ENCODE results near the gene PLEKHG2. TPM values are rescaled to one million over a fixed set of nuclear protein-coding genes. Genes with fewer than 3 reads are reported as not detected.

Gene PLEKHG2
- polyA plus RNA-seq (2011; rRNA removed) (12.5 and 20.6 TPM in 2 replicates), polyA minus RNA-seq (2011; rRNA and poly(A)+ RNA removed) (27.0 and 28.9 TPM in 2 replicates)

DNA sequence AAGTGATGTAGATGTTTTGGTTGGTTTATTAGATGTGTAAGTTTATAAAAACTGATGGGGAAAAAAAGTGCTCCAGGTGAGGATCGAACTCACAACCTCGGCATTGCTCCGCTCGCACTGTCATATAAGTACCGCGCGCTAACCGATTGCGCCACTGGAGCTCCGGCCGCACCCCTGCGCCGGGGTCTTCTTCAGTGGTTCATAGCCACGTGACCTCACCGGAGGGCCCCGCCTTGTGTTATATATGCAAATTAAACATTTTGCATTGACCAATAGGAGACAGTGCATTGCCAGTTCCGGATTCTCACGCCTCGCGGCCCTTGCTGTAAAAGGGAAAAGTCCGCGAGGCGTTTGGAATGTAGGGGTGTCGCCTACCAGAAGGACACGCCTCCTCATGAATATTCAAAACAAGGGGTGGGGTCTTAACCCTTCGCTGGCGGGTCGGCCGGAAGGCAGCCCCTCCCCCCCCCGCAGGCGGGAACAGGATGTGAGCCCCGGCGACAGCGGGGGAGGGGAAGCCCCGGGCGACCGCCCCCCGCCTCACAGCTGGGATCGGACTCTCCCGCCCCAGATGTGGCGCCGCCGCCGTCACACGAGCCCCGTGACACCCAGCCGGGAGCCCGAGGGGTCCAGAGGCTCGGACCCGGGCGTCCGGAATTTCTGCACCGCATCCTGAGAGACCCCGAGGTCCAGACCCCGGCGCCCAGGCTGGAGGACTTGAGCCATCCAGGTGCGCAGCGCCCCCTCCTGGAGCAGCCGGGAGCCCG, at the start of gene PLEKHG2:
TSS of gene PLEKHG2 (plus strand) at position 570 of the 767 bp plus-strand sequence. CDS start 1,418 bp downstream, outside the sequence.
- ChIA-PET CTCF (interaction anchor here (0.8 to 2.3 kb wide), 25 partner anchors 9 to 301 kb away, joined by 3 to 178 read pairs (median 4); partner anchors contain the start of genes EID2B, MED29, PAF1 and RPS16), POLR2A (interaction anchor here (0.7 to 1.4 kb wide), 4 partner anchors 14 to 286 kb away, joined by 3 to 7 read pairs (median 4); partner anchors contain the start of gene MED29)
- TF ChIP-seq, protein P1, sequence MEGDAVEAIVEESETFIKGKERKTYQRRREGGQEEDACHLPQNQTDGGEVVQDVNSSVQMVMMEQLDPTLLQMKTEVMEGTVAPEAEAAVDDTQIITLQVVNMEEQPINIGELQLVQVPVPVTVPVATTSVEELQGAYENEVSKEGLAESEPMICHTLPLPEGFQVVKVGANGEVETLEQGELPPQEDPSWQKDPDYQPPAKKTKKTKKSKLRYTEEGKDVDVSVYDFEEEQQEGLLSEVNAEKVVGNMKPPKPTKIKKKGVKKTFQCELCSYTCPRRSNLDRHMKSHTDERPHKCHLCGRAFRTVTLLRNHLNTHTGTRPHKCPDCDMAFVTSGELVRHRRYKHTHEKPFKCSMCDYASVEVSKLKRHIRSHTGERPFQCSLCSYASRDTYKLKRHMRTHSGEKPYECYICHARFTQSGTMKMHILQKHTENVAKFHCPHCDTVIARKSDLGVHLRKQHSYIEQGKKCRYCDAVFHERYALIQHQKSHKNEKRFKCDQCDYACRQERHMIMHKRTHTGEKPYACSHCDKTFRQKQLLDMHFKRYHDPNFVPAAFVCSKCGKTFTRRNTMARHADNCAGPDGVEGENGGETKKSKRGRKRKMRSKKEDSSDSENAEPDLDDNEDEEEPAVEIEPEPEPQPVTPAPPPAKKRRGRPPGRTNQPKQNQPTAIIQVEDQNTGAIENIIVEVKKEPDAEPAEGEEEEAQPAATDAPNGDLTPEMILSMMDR (IDR thresholded peaks at IDR 0.05; ENCODE audit: insufficient read depth, low read depth, low read length) = peak; percentile 90
- peaks cover 18% of the 10 kb centered on the region for H3K36me3 ChIP-seq (ENCODE audit: control insufficient read depth, insufficient read depth, low read length)
- no peaks in the 10 kb centered on the region for H3K27me3 ChIP-seq (ENCODE audit: control insufficient read depth, insufficient read depth, low read length)
- peak within 1 kb of the TSS; percentile 78 for H3K4me3 ChIP-seq (ENCODE audit: low read depth, low read length)
- peak; percentile 99 for DNase-seq (ENCODE audit: low read depth)

DNA sequence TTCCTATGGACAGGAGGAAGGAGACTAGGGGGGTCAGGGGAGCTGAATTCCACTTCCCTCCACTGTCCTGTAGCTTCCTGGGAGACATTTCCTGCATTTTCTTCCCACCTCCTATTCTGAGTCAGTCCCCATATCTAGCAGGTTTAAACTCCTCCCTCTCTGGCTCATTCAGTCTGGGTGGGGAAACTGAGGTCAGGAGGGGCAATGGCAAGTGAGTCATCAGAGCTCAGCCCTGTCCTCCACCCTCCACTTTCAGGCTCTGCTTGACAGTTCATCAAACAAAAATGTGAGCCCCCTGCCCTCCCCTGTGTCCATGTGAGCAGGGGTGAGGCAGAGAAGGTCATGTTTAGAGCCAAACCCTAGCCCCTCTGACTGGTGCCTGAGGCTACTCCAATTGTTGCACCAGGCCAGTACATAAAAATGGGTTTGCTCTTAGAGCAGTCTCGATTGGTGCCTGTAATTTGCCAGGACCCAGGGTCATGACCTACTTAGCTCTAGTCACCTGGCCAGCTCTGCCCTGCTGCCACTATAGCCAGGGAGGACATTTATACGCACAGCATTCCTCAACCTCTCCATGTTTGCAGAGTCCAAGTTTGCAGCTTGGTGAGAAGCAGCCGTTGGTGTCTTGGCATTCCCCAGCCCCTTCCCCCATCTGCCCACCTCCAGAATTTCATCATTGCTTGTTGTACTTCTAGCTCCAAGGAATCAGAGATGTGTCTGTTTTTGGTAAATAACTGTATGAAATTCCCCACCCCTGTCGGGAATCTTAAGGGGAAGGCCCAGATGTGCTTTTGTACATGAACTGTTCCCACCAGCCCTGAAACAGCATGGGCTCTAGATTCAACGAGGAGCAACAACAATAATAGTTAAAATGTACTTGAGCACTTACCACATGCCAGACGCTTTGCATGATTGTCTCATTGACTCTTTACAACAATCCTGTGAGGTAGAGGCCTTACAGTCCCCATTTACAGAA, 49.5 kb upstream of the PLEKHG2 start:
- POLR2A ChIA-PET = interaction anchor here (1.5 kb wide), 1 partner anchor 9 kb away, joined by 3 read pairs; no protein-coding TSS in a partner anchor
- DNase-seq (ENCODE audit: low read depth) = peak; percentile 60
- Histone ChIP-seq H3K36me3 (ENCODE audit: control insufficient read depth, insufficient read depth, low read length) (peaks cover 8% of the 10 kb centered on the region), H3K27me3 (ENCODE audit: control insufficient read depth, insufficient read depth, low read length) (no peaks in the 10 kb centered on the region), H3K4me3 (ENCODE audit: low read depth, low read length) (no peak overlapping the region)
- CTCF ChIA-PET = interaction anchor here (0.6 to 2.0 kb wide), 9 partner anchors 10 to 253 kb away, joined by 3 to 6 read pairs (median 4); partner anchors contain the start of genes PLEKHG2 and SAMD4B
- TF ChIP-seq, protein P1 (IDR thresholded peaks at IDR 0.05; ENCODE audit: insufficient read depth, low read depth, low read length) = no peak

GRCh38 chr19:39363901-39364457, 48.5 kb upstream of the PLEKHG2 start:
- CTCF ChIA-PET = interaction anchor here (0.6 to 1.3 kb wide), 5 partner anchors 9 to 254 kb away, joined by 3 to 5 read pairs (median 3); no protein-coding TSS in a partner anchor

DNA sequence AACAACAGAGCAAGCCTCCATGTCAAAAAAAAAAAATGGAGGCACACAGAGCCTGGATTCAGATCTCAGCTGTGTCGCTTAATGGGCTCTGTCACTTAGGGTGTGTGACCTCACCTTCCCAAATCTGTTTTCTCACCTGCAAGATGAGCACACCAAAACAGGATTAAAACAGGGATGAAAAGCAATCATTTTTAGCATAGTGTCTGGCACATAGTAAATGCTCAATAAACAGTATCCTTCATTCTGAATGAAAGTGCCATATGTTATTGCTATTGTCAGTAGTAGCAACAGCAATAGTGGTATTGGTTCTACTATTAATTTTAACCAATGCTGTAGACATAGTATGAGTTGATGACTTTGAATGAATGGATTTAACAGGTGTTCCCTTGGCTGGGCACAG, 46.9 kb upstream of the PLEKHG2 start:
- TF ChIP-seq, protein P1 (IDR thresholded peaks at IDR 0.05; ENCODE audit: insufficient read depth, low read depth, low read length) = no peak
- POLR2A ChIA-PET = no interaction called here
- no peaks in the 10 kb centered on the region for H3K27me3 ChIP-seq (ENCODE audit: control insufficient read depth, insufficient read depth, low read length)
- CTCF ChIA-PET = no interaction called here
- no peak for DNase-seq (ENCODE audit: low read depth)
- peaks cover 12% of the 10 kb centered on the region for H3K36me3 ChIP-seq (ENCODE audit: control insufficient read depth, insufficient read depth, low read length)
- H3K4me3 ChIP-seq (ENCODE audit: low read depth, low read length) = no peak overlapping the region

More at GRCh38 chr19:39363901-39364457, 48.5 kb upstream of the PLEKHG2 start:
- no peak for DNase-seq (ENCODE audit: low read depth)
- Histone ChIP-seq H3K36me3 (ENCODE audit: control insufficient read depth, insufficient read depth, low read length) (peaks cover 4% of the 10 kb centered on the region; the same call in 1 of the 2 replicates), H3K27me3 (ENCODE audit: control insufficient read depth, insufficient read depth, low read length) (no peaks in the 10 kb centered on the region), H3K4me3 (ENCODE audit: low read depth, low read length) (no peak overlapping the region)
- TF ChIP-seq, protein P1 (IDR thresholded peaks at IDR 0.05; ENCODE audit: insufficient read depth, low read depth, low read length) = no peak
- POLR2A ChIA-PET = interaction anchor here (1.5 kb wide), 1 partner anchor 8 kb away, joined by 3 read pairs; no protein-coding TSS in a partner anchor
